Peyer's patch (tissue), 4 donors: ENCODE results near the gene MFN2. TPM values are rescaled to one million over a fixed set of nuclear protein-coding genes. Genes with fewer than 3 reads are reported as not detected.

ENCODE experiments used
- DNase-seq, 3 donors: peaks; one replicate each; pipeline ENCODE4 v3.0.0-alpha.2; 2017 to 2019
- H3K27ac ChIP-seq, 4 donors: fragments of 200-600 bp; sonication (generic); one replicate each; pipeline ENCODE4 v1.5.1; 2016 to 2019
- H3K27me3 ChIP-seq, 2 donors: fragments of 200-600 bp; sonication (generic); one replicate each; pipeline ENCODE4 v1.5.1; 2019
- H3K36me3 ChIP-seq, 3 donors: fragments of 200-600 bp; sonication (generic); one replicate each; pipeline ENCODE4 v1.5.1; 2016 to 2019
- H3K4me1 ChIP-seq, 4 donors: fragments of 200-600 bp; sonication (generic); one replicate each; pipeline ENCODE4 v1.5.1; 2016 to 2019
- H3K4me3 ChIP-seq, 4 donors: fragments of 200-600 bp; sonication (generic); 1 replicate in 3 of 4; 2 replicates in 1 of 4; pipeline ENCODE4 v1.5.1; 2016 to 2019; ENCODE audit warnings: mild to moderate bottlenecking in 1 of 4
- H3K9me3 ChIP-seq, 4 donors: fragments of 200-600 bp; sonication (generic); one replicate each; pipeline ENCODE4 v1.5.1; 2016 to 2019; ENCODE audit warnings: mild to moderate bottlenecking in 1 of 4
- POLR2A ChIP-seq, 2 donors: fragments of 450-650 bp; IDR thresholded peaks; one replicate each; pipeline ENCODE4 v1.5.1; 2017; ENCODE audit warnings: antibody characterized with exemption in 2 of 2, mild to moderate bottlenecking in 2 of 2, moderate library complexity in 2 of 2
- total RNA-seq, 4 donors: library from RNA; depleted of rRNA; stranded (reverse); fragments of >200 nt; gene quantifications; one replicate each; pipeline ENCODE4 v1.1.0, GENCODE V29; 2016
- TF ChIP-seq, protein P1 (sequence below), 6 experiments: fragments of 450-650 bp in 4 of 6; fragments of 200-600 bp in 2 of 6; sonication (generic) in 1 of 6; IDR thresholded peaks; one replicate each; pipeline ENCODE4 v1.5.1; 2017 to 2019; ENCODE audit warnings: antibody characterized with exemption in 6 of 6, mild to moderate bottlenecking in 3 of 6, moderate library complexity in 1 of 6

Gene MFN2
- total RNA-seq, 4 donors from 2014 or later, result 54.5 to 101 (median 94.9) TPM

DNA sequence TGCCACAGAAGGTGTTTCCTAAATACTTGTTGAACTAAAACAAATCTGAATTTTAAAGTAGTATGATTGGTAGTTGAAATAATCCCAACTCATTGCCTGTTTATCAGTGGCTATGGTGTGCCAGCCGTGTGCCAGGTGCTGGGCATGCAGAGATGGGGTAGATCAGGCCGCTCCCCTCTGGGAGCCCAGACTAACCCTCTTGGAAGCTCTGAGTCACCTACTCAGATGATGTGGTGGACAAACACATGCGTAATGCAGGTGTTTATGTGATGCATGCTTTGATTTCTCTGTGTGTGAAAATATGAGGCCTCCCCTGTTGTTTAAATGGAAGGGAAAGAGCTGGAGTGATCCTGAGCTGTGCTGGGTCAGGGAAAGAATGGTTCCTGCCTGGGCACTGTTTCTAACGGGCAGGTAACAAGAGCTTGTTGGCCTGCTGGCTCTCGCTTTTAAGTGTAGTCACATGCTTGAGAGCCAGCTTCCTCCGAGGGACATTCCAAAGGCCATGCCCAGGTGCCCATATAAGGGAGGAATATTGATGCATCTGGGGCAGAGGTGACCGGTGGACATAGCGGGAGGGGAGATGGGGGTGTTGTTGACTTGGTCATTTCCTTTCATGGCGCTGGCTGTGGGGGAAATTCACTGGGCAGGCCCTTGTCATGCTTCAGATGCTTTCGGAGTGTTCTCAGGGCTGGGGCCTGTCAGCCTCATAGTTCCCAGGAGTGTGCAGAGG, 10.2 kb downstream of the MFN2 start:
- Histone ChIP-seq H3K4me1 (peaks cover 0 to 7% (median 0%) of the 10 kb centered on the region in 4 donors), H3K27ac (no peak overlapping the region), H3K9me3 (no peaks in the 10 kb centered on the region), H3K36me3 (peaks cover 0 to 79% (median 0%) of the 10 kb centered on the region in 3 donors), H3K27me3 (no peaks in the 10 kb centered on the region), H3K4me3 (no peak overlapping the region)
- DNase-seq, result no peak
- no peak for TF ChIP-seq POLR2A (IDR thresholded peaks at IDR 0.05)
- TF ChIP-seq, protein P1, sequence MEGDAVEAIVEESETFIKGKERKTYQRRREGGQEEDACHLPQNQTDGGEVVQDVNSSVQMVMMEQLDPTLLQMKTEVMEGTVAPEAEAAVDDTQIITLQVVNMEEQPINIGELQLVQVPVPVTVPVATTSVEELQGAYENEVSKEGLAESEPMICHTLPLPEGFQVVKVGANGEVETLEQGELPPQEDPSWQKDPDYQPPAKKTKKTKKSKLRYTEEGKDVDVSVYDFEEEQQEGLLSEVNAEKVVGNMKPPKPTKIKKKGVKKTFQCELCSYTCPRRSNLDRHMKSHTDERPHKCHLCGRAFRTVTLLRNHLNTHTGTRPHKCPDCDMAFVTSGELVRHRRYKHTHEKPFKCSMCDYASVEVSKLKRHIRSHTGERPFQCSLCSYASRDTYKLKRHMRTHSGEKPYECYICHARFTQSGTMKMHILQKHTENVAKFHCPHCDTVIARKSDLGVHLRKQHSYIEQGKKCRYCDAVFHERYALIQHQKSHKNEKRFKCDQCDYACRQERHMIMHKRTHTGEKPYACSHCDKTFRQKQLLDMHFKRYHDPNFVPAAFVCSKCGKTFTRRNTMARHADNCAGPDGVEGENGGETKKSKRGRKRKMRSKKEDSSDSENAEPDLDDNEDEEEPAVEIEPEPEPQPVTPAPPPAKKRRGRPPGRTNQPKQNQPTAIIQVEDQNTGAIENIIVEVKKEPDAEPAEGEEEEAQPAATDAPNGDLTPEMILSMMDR (IDR thresholded peaks at IDR 0.05), result no peak

DNA sequence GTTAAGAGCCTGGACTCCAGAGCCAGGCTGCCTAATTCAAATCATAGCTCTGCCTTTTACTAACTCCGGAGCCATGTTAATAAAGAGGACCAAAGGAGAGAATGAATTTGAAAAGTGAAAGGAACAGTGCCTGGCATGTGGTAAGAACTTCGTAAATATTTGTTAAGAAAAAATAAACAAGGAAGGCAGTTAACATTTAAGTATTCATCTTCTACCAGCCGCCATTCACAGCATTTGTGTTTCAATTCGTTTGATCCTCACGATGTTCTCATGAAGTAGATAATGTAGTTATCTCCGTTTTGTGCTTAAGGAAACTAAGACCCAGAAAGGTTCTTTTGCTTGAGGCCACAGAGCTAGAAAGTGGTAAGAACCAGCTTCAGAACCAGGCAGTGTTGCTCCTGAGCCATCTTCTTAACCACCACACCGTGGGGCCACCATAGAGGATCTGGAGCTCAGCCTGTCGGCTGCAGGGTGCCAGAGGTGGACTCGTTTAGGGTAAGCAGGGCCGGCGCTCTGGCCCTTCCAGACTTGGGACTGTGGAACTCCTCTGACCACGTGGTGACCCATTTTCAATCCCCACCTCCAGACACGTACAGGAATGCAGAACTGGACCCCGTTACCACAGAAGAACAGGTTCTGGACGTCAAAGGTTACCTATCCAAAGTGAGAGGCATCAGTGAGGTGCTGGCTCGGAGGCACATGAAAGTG, 11.9 kb downstream of the MFN2 start:
- Histone ChIP-seq H3K4me1 (no peaks in the 10 kb centered on the region), H3K27me3 (no peaks in the 10 kb centered on the region), H3K9me3 (no peaks in the 10 kb centered on the region), H3K36me3 (peaks cover 0 to 82% (median 0%) of the 10 kb centered on the region in 3 donors), H3K4me3 (no peak overlapping the region), H3K27ac (no peak overlapping the region)
- TF ChIP-seq POLR2A (IDR thresholded peaks at IDR 0.05), result no peak
- TF ChIP-seq, protein P1 (IDR thresholded peaks at IDR 0.05), result no peak
- DNase-seq, result no peak

DNA sequence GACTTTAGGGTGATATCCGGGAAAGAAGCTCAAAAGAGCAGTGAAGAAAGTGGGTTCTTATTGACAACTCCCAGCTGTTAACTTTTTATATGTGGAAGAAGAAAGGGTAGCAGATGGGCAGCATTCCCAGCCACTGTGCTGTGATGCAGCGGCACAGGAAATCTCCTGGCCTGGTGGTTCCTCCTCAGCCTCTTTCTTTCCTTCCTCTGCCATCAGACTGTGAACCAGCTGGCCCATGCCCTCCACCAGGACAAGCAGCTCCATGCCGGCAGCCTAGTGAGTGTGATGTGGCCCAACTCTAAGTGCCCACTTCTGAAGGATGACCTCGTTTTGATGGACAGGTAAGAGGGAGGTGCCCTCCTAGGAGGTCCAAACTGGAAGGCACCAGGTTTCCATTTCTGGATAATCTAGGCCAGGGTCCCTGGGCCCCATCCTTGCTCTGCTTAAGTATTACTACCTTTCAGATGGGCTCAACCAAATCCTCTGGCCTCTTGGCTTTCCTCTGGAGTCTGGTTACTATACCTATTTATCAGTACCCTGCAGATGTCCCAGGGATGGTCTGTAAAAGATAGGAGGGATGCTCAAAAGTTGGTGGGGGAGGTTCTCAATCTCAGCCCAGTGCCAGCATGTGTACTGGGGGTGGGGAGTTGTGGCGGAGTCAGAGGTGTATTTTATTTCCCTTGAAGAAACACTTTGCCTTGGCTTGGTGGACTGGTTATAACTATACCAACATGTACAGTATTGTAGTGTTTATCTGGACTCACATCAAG, 17.0 kb downstream of the MFN2 start:
- Histone ChIP-seq H3K27me3 (no peaks in the 10 kb centered on the region), H3K9me3 (no peaks in the 10 kb centered on the region), H3K4me1 (no peaks in the 10 kb centered on the region), H3K36me3 (peaks cover 0 to 99% (median 4%) of the 10 kb centered on the region in 3 donors), H3K4me3 (no peak overlapping the region), H3K27ac (no peak overlapping the region)
- TF ChIP-seq, protein P1 (IDR thresholded peaks at IDR 0.05), result no peak
- TF ChIP-seq POLR2A (IDR thresholded peaks at IDR 0.05), result no peak
- no peak for DNase-seq

DNA sequence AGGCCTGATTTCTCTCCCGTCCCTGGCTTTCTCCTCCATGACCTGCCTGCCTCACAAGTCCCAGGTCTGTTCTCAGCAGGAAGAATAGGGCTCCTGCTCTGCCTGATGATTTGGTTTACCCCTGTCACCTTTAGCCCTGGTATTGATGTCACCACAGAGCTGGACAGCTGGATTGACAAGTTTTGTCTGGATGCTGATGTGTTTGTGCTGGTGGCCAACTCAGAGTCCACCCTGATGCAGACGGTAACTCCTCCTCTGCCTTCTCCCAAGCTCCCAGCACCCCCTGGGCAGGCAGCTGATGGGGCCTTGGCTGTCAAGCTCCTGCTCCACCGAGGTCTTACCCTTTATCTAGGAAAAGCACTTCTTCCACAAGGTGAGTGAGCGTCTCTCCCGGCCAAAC, 18.4 kb downstream of the MFN2 start:
- Histone ChIP-seq H3K4me1 (no peaks in the 10 kb centered on the region), H3K36me3 (peaks cover 0 to 99% (median 4%) of the 10 kb centered on the region in 3 donors), H3K9me3 (no peaks in the 10 kb centered on the region), H3K27me3 (no peaks in the 10 kb centered on the region), H3K4me3 (no peak overlapping the region), H3K27ac (no peak overlapping the region)
- no peak for DNase-seq
- TF ChIP-seq POLR2A (IDR thresholded peaks at IDR 0.05), result no peak
- TF ChIP-seq, protein P1 (IDR thresholded peaks at IDR 0.05), result no peak

DNA sequence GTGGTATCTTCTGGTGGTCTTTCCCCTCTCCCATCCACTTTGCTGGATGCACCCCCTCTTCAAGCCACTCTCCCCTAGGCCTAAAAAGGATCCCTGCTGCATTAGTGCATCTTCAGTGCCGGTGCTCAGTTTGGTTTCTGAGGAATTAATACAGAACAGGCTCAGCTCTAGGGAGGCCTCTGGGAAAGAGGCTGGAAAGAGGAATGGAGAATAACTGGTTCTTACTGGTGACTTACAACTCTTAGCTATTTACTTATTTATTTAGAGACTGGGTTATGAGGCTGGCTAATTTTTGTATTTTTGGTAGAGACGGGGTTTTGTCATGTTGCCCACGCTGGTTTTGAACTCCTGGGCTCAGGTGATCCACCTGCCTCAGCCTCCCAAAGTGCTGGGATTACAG, 19.0 kb downstream of the MFN2 start:
- TF ChIP-seq POLR2A (IDR thresholded peaks at IDR 0.05), result no peak
- TF ChIP-seq, protein P1 (IDR thresholded peaks at IDR 0.05), result no peak
- DNase-seq, result no peak
- Histone ChIP-seq H3K27ac (no peak overlapping the region), H3K4me1 (no peaks in the 10 kb centered on the region), H3K27me3 (no peaks in the 10 kb centered on the region), H3K36me3 (peaks cover 0 to 100% (median 4%) of the 10 kb centered on the region in 3 donors), H3K4me3 (no peak overlapping the region), H3K9me3 (no peaks in the 10 kb centered on the region)
